Measurements from ENCODE around the gene HS6ST3. TPM values are rescaled to one million over a fixed set of nuclear protein-coding genes. Genes with fewer than 3 reads are reported as not detected.
"Not testable (repeated sequence)": the region's sequence is repeated elsewhere in the genome, so short reads cannot be mapped to it uniquely, and the experiment has no call there.

The HS6ST3 gene
- total RNA-seq, result under 1 TPM; under 0.01 to 0.71 (median 0.44) TPM
- under 1 TPM in 1 of 3 donors, not detected in 2; 0.19 TPM for polyA plus RNA-seq

DNA sequence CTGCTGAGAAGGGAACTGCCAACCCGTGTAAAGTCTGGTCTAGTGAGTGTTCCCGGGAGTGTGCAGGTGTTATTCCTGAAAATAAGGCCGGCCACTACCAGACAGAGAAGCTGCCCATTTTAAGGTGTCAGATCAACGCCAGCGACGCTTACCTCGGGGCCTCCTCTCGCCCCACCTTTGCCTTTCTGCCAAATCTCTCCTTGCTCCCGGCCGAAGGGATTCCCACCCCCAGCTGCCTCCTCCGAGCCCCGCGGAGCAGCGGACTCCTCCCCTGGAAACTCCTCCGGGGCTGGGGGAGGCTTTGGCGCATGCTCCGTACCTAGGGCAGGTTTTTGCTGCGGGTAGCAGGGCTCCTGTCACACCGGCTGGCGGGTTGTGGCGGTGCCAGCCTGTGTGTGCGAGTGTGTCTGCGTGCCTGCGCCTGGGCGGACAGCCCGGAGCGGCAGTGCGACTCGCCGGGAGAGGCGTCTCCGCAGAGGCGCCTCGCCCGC lies at the start of gene HS6ST3:
Gene HS6ST3 (plus strand): TSS at position 359 of the 491 bp plus-strand sequence.
- TF ChIP-seq POLR2A (IDR thresholded peaks at IDR 0.05), result no peak
- TF ChIP-seq POLR2AphosphoS5 (IDR thresholded peaks at IDR 0.05), result no peak
- TF ChIP-seq EP300 (IDR thresholded peaks at IDR 0.05), result no peak
- Histone ChIP-seq H3K36me3 (no peaks in the 10 kb centered on the region), H3K4me3 (peak within 1 kb of the TSS in 3 of 4 donors; percentile 37 to 53 (median 46)), H3K9me3 (no peaks in the 10 kb centered on the region), H3K27me3 (peaks cover 14 to 79% (median 53%) of the 10 kb centered on the region in 3 donors), H3K27ac (peak within 1 kb of the TSS in 1 of 4 donors; percentile 57), H3K4me1 (peaks cover 0 to 19% (median 13%) of the 10 kb centered on the region in 4 donors)
- DNase-seq, result no peak
- WGBS, 2 donors, result 1 to 2% methylated on average over 35 of the region's 35 CpGs
- intact Hi-C loops (cut with DNase I), result no loop called here

GRCh38 chr13:96041326-96042110 lies 48.4 kb upstream of the HS6ST3 start:
- 94% methylated on average over 4 of the region's 4 CpGs for WGBS, 2 donors
- intact Hi-C loops (cut with DNase I), result no loop called here

DNA sequence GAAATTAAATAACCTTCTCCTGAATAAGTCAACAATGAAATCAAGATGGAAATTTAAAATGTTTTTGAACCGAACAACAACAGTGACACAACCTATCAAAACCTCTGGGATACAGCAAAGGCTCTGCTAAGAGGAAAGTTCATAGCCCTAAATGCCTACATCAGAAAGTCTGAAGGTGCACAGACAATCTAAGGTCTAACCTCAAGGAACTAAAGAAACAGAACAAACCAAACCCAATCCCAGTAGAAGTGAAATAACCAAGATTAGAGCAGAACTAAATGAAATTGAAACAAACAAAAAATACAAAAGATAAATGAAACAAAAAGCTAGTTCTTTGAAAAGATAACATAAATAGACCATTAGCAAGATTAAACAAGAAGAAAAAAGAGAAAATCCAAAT lies 45.7 kb upstream of the HS6ST3 start:
- DNase-seq, result no peak
- no peaks in the 10 kb centered on the region for H3K36me3 ChIP-seq
- intact Hi-C loops (cut with DNase I), result no loop called here
- H3K27ac ChIP-seq, result no peak overlapping the region
- no peak overlapping the region for H3K4me3 ChIP-seq
- peaks cover 0 to 3% (median 1%) of the 10 kb centered on the region in 4 donors for H3K9me3 ChIP-seq
- WGBS, 2 donors, result 97 to 98% methylated on average over 1 of the region's 1 CpG
- TF ChIP-seq CTCF (IDR thresholded peaks at IDR 0.05), result no peak
- no peak for TF ChIP-seq POLR2AphosphoS5 (IDR thresholded peaks at IDR 0.05)
- TF ChIP-seq POLR2A (IDR thresholded peaks at IDR 0.05), result no peak
- no peak for TF ChIP-seq EP300 (IDR thresholded peaks at IDR 0.05)
- H3K4me1 ChIP-seq, result no peaks in the 10 kb centered on the region
- H3K27me3 ChIP-seq, result no peaks in the 10 kb centered on the region

More at GRCh38 chr13:96041326-96042110, 48.4 kb upstream of the HS6ST3 start:
- Histone ChIP-seq H3K4me1 (no peaks in the 10 kb centered on the region), H3K9me3 (peaks cover 0 to 2% (median under 1%) of the 10 kb centered on the region in 4 donors), H3K27ac (no peak overlapping the region), H3K27me3 (no peaks in the 10 kb centered on the region), H3K4me3 (no peak overlapping the region), H3K36me3 (no peaks in the 10 kb centered on the region)
- no peak for DNase-seq
- TF ChIP-seq CTCF (IDR thresholded peaks at IDR 0.05) (no peak), POLR2AphosphoS5 (IDR thresholded peaks at IDR 0.05) (no peak), POLR2A (IDR thresholded peaks at IDR 0.05) (no peak), EP300 (IDR thresholded peaks at IDR 0.05) (no peak)

GRCh38 chr13:96046449-96047126 lies 43.3 kb upstream of the HS6ST3 start:
- H3K4me3 ChIP-seq; H3K4me1 ChIP-seq; H3K27me3 ChIP-seq; intact Hi-C loops (cut with DNase I); H3K27ac ChIP-seq; H3K9me3 ChIP-seq; H3K36me3 ChIP-seq; DNase-seq: not testable (repeated sequence)
- 97 to 98% methylated on average over 16 of the region's 16 CpGs for WGBS, 2 donors

DNA sequence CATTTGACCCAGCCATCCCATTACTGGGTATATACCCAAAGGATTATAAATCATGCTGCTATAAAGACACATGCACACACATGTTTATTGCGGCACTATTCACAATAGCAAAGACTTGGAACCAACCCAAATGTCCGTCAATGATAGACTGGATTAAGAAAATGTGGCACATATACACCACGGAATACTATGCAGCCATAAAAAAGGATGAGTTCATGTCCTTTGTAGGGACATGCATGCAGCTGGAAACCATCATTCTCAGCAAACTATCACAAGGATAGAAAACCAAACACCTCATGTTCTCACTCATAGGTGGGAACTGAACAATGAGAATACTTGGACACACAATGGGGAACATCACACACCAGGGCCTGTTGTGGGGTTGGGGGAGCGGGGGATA lies 39.0 kb upstream of the HS6ST3 start:
- intact Hi-C loops (cut with DNase I), result loop anchor here (5.0 kb wide), 1 partner anchor 1381 kb away; the partner anchor contains the start of gene RAP2A
- H3K27ac ChIP-seq, H3K4me3 ChIP-seq, H3K9me3 ChIP-seq, H3K36me3 ChIP-seq, DNase-seq, H3K27me3 ChIP-seq: not testable (repeated sequence)
- H3K4me1 ChIP-seq, result peaks cover 0 to 12% (median 10%) of the 10 kb centered on the region in 4 donors
- 83 to 93% methylated on average over 2 to 4 of the region's 4 CpGs for WGBS, 2 donors

DNA sequence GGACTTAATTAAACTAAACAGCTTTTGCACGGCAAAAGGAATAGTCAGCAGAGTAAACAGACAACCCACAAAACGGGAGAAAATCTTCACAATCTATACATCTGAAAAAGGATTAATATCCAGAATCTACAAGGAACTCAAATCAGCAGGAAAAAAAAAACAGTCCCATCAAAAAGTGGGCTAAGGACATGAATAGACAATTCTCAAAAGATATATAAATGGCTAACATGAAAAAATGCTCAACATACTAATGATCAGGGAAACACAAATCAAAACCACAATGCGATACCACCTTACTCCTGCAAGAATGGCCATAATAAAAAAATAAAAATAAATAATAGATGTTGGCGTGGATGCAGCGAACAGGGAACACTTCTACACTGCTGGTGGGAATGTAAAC lies 38.4 kb upstream of the HS6ST3 start:
- DNase-seq, H3K27ac ChIP-seq, H3K36me3 ChIP-seq, H3K4me3 ChIP-seq, H3K27me3 ChIP-seq, H3K9me3 ChIP-seq: not testable (repeated sequence)
- intact Hi-C loops (cut with DNase I), result loop anchor here (5.0 kb wide), 1 partner anchor 1381 kb away; the partner anchor contains the start of gene RAP2A
- H3K4me1 ChIP-seq, result peaks cover 0 to 12% (median 10%) of the 10 kb centered on the region in 4 donors
- WGBS, 2 donors, result 94 to 97% methylated on average over 5 of the region's 5 CpGs

- H3K27ac ChIP-seq, result not testable (repeated sequence)
- WGBS, 2 donors, result 89 to 94% methylated on average over 3 of the region's 3 CpGs
Measured at GRCh38 chr13:96051946-96052345, 38.0 kb upstream of the HS6ST3 start.

More at GRCh38 chr13:96051946-96052345, 38.0 kb upstream of the HS6ST3 start:
- H3K9me3 ChIP-seq, H3K27me3 ChIP-seq, H3K36me3 ChIP-seq, DNase-seq: not testable (repeated sequence)
- peaks cover 0 to 12% (median 10%) of the 10 kb centered on the region in 4 donors for H3K4me1 ChIP-seq
- H3K4me3 ChIP-seq, result peak overlapping the region in 1 of 4 donors; percentile 90
- intact Hi-C loops (cut with DNase I), result loop anchor here (5.0 kb wide), 1 partner anchor 1380 kb away; the partner anchor contains the start of gene RAP2A

Measured in sigmoid colon (tissue), 7 donors.